ENCODE measurements around the gene F10. TPM values are rescaled to one million over a fixed set of nuclear protein-coding genes. Genes with fewer than 3 reads are reported as not detected.

The F10 gene
- total and polyA plus RNA-seq, 2 of the 13 experiments (the other 11 are each of a cell fraction or from before 2014, with no cell fraction given) = 58.4 to 237 TPM

DNA sequence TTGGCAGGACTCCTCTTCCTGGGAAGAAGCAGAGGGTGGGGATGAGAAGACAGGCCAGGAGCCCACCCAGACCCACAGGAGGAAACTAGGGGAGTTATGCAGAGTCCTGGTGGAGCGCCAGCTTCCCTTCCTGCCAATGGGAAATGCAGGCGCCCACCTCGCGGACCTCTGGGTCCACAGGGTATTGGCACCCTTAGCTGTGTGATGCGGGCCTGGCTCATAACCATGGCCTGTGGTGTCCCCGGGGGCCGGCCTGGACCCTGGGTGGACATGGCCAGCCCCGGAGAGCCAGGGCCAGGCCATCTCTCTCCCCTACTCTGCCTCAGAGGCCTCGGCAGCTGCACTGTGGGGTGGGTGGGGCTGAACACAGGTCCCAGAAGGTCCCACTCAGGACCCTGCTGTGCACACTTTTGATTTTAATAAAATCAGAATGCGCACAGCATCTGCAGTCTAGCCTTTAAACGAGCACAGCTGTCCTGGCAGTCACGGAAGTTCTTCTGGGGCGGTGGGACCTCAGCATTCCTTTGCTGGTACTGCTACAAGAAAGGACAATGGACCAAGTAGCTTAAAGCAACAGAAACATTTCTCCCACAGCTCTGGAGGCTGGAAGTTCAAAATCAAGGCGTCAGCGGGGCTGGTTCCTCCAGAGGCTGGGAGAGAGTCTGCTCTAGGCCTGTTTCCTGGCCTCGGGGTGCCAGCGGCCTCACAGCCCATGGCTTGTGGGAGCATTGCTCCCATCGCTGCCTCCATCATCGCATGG lies 1.8 kb downstream of the F10 start:
- intact Hi-C loops (cut with micrococcal nuclease; ENCODE audit: unreplicated experiment) = loop anchor here (5.0 kb wide), 2 partner anchors 58 to 182 kb away; no protein-coding TSS in a partner anchor
- POLR2A ChIA-PET = interaction anchor here (0.6 to 3.6 kb wide), 11 partner anchors 10 to 181 kb away, joined by 3 to 71 read pairs (median 6); partner anchors contain the start of genes CUL4A, F7 and PCID2
- no peaks in the 10 kb centered on the region for H3K9me3 ChIP-seq (ENCODE audit: low read length)
- no TSS peak for BruUV-seq (replicated peaks)
- H3K79me2 ChIP-seq (ENCODE audit: insufficient read depth, low read length) = peaks cover 28% of the 10 kb centered on the region
- peaks cover 0 to 1% of the 10 kb centered on the region in 2 experiments; a peak in 2 of 5 replicates for H3K36me3 ChIP-seq (replicated peaks in 1 of 2; ENCODE audit: control insufficient read depth in 1 of 2, insufficient read depth in 2 of 2, low read length in 2 of 2)
- in situ Hi-C loops (cut with HindIII; ENCODE audit: extremely low pct_ligation_motif_present, low pct_unique_long_range_greater_than_20kb) = loop anchor here (5.0 kb wide), 1 partner anchor 87 kb away; no protein-coding TSS in a partner anchor
- no peaks in the 10 kb centered on the region; a peak in 1 of 5 replicates for H3K27me3 ChIP-seq (ENCODE audit: control insufficient read depth in 1 of 2, insufficient read depth in 2 of 2, low read length in 2 of 2)
- no peak overlapping the region for H3K27ac ChIP-seq (ENCODE audit: extremely low read length, insufficient read depth, low read length)
- peaks cover 43% of the 10 kb centered on the region for H3K4me1 ChIP-seq (ENCODE audit: insufficient read depth, low read length)
- H3K4me3 ChIP-seq (replicated peaks in 1 of 3; ENCODE audit: insufficient read depth in 1 of 3, low read depth in 2 of 3, low read length in 3 of 3) = peak overlapping the region; percentile 70 to 92 (median 76)
- CTCF ChIA-PET (ENCODE audit: low intra/inter-chr PET ratio, low total read pairs) = interaction anchor here (2.5 kb wide), 1 partner anchor 90 kb away, joined by 15 read pairs; no protein-coding TSS in a partner anchor
- peak overlapping the region; percentile 86 for H3K4me2 ChIP-seq (ENCODE audit: low read depth, low read length)
- ATAC-seq (no peak), FAIRE-seq (no peak), DNase-seq (ENCODE audit: low spot score) (no peak)
- peak overlapping the region; percentile 29; the same call in 1 of the 2 replicates for H3K9ac ChIP-seq (ENCODE audit: insufficient read depth, low read depth, low read length)
- no peak overlapping the region for H2AFZ ChIP-seq (ENCODE audit: low read length)
- H4K20me1 ChIP-seq (ENCODE audit: insufficient read depth, low read length) = peaks cover 4% of the 10 kb centered on the region; the same call in 1 of the 2 replicates
- WGBS (ENCODE audit: low lambda C conversion rate) = 95% methylated on average over 11 of the region's 19 CpGs
- TF ChIP-seq HES4 (CRISPR knock-in tag; IDR thresholded peaks at IDR 0.05; ENCODE audit: borderline replicate concordance) (no peak), RBFOX2 (IDR thresholded peaks at IDR 0.05; ENCODE audit: low read depth, low read length) (peak; percentile 71), ZFP36L1 (CRISPR knock-in tag; IDR thresholded peaks at IDR 0.05) (no peak), ZMYM2 (CRISPR knock-in tag; IDR thresholded peaks at IDR 0.05) (0 out of 2 replicates have a peak, but pooled peaks have one; percentile 15), ZBTB38 (CRISPR knock-in tag; IDR thresholded peaks at IDR 0.05) (peak; percentile 34; the same call in 1 of the 2 replicates), RBM39 (IDR thresholded peaks at IDR 0.05; ENCODE audit: low read depth, low read length, poor library complexity, severe bottlenecking) (peak; percentile 3), AGO2 (optimal IDR thresholded peaks at IDR 0.05; ENCODE audit: low read depth, low read length) (peak; percentile 48)
- TF ChIP-seq, protein P1, sequence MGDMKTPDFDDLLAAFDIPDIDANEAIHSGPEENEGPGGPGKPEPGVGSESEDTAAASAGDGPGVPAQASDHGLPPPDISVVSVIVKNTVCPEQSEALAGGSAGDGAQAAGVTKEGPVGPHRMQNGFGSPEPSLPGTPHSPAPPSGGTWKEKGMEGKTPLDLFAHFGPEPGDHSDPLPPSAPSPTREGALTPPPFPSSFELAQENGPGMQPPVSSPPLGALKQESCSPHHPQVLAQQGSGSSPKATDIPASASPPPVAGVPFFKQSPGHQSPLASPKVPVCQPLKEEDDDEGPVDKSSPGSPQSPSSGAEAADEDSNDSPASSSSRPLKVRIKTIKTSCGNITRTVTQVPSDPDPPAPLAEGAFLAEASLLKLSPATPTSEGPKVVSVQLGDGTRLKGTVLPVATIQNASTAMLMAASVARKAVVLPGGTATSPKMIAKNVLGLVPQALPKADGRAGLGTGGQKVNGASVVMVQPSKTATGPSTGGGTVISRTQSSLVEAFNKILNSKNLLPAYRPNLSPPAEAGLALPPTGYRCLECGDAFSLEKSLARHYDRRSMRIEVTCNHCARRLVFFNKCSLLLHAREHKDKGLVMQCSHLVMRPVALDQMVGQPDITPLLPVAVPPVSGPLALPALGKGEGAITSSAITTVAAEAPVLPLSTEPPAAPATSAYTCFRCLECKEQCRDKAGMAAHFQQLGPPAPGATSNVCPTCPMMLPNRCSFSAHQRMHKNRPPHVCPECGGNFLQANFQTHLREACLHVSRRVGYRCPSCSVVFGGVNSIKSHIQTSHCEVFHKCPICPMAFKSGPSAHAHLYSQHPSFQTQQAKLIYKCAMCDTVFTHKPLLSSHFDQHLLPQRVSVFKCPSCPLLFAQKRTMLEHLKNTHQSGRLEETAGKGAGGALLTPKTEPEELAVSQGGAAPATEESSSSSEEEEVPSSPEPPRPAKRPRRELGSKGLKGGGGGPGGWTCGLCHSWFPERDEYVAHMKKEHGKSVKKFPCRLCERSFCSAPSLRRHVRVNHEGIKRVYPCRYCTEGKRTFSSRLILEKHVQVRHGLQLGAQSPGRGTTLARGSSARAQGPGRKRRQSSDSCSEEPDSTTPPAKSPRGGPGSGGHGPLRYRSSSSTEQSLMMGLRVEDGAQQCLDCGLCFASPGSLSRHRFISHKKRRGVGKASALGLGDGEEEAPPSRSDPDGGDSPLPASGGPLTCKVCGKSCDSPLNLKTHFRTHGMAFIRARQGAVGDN (CRISPR knock-in tag; IDR thresholded peaks at IDR 0.05) = peak; percentile 3; the same call in 1 of the 2 replicates
- TF ChIP-seq, protein P2, sequence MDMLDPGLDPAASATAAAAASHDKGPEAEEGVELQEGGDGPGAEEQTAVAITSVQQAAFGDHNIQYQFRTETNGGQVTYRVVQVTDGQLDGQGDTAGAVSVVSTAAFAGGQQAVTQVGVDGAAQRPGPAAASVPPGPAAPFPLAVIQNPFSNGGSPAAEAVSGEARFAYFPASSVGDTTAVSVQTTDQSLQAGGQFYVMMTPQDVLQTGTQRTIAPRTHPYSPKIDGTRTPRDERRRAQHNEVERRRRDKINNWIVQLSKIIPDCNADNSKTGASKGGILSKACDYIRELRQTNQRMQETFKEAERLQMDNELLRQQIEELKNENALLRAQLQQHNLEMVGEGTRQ (IDR thresholded peaks at IDR 0.05; ENCODE audit: low read depth, low read length) = no peak
- TF ChIP-seq, protein P2 (CRISPR knock-in tag; IDR thresholded peaks at IDR 0.05; ENCODE audit: borderline replicate concordance) = no peak
- TF ChIP-seq, protein P3, sequence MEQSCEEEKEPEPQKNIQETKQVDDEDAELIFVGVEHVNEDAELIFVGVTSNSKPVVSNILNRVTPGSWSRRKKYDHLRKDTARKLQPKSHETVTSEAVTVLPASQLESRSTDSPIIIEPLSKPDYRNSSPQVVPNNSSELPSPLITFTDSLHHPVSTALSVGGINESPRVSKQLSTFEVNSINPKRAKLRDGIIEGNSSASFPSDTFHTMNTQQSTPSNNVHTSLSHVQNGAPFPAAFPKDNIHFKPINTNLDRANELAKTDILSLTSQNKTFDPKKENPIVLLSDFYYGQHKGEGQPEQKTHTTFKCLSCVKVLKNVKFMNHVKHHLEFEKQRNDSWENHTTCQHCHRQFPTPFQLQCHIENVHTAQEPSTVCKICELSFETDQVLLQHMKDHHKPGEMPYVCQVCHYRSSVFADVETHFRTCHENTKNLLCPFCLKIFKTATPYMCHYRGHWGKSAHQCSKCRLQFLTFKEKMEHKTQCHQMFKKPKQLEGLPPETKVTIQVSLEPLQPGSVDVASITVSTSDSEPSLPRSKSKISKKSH (CRISPR knock-in tag; IDR thresholded peaks at IDR 0.05; ENCODE audit: borderline replicate concordance) = no peak
- TF ChIP-seq, protein P4, sequence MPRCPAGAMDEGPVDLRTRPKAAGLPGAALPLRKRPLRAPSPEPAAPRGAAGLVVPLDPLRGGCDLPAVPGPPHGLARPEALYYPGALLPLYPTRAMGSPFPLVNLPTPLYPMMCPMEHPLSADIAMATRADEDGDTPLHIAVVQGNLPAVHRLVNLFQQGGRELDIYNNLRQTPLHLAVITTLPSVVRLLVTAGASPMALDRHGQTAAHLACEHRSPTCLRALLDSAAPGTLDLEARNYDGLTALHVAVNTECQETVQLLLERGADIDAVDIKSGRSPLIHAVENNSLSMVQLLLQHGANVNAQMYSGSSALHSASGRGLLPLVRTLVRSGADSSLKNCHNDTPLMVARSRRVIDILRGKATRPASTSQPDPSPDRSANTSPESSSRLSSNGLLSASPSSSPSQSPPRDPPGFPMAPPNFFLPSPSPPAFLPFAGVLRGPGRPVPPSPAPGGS (CRISPR knock-in tag; IDR thresholded peaks at IDR 0.05) = no peak
